Measurements from ENCODE around the gene POTEE.
"Not testable (repeated sequence)": the region's sequence is repeated elsewhere in the genome, so short reads cannot be mapped to it uniquely, and the experiment has no call there.

The POTEE gene

GRCh38 chr2:131210434-131211211 is 1.3 kb downstream of the POTEE start:
- not testable (repeated sequence) for H3K36me3 ChIP-seq (ENCODE audit: control insufficient read depth in 2 of 2, insufficient read depth in 2 of 2, low read length in 2 of 2)

GRCh38 chr2:131217238-131217986 is 8.1 kb downstream of the POTEE start:
- not testable (repeated sequence) for H3K27ac ChIP-seq (ENCODE audit: low read length); H3K4me1 ChIP-seq (ENCODE audit: control insufficient read depth, insufficient read depth, low read length); H3K36me3 ChIP-seq (ENCODE audit: control insufficient read depth in 2 of 2, insufficient read depth in 2 of 2, low read length in 2 of 2); H3K9me3 ChIP-seq (ENCODE audit: control insufficient read depth in 2 of 2, low read length in 2 of 2); H3K4me3 ChIP-seq (ENCODE audit: low read length in 2 of 2); H3K27me3 ChIP-seq (ENCODE audit: control insufficient read depth in 1 of 2, insufficient read depth in 2 of 2, low read length in 2 of 2); H3K9ac ChIP-seq (ENCODE audit: low read length in 2 of 2)

More at GRCh38 chr2:131210434-131211211, 1.3 kb downstream of the POTEE start:
- H3K4me3 ChIP-seq (ENCODE audit: low read length in 2 of 2); H3K27me3 ChIP-seq (ENCODE audit: control insufficient read depth in 1 of 2, insufficient read depth in 2 of 2, low read length in 2 of 2); H3K4me1 ChIP-seq (ENCODE audit: control insufficient read depth, insufficient read depth, low read length); H3K9ac ChIP-seq (ENCODE audit: low read length in 2 of 2); H3K9me3 ChIP-seq (ENCODE audit: control insufficient read depth in 2 of 2, low read length in 2 of 2); H3K27ac ChIP-seq (ENCODE audit: low read length): not testable (repeated sequence)

GRCh38 chr2:131235543-131236449 is 26.5 kb downstream of the POTEE start:
- H3K9me3 ChIP-seq (ENCODE audit: control insufficient read depth in 2 of 2, low read length in 2 of 2); H3K27ac ChIP-seq (ENCODE audit: low read length); H3K9ac ChIP-seq (ENCODE audit: low read length in 2 of 2); H3K27me3 ChIP-seq (ENCODE audit: control insufficient read depth in 1 of 2, insufficient read depth in 2 of 2, low read length in 2 of 2); H3K4me3 ChIP-seq (ENCODE audit: low read length in 2 of 2); H3K4me1 ChIP-seq (ENCODE audit: control insufficient read depth, insufficient read depth, low read length); H3K36me3 ChIP-seq (ENCODE audit: control insufficient read depth in 2 of 2, insufficient read depth in 2 of 2, low read length in 2 of 2): not testable (repeated sequence)

All from stomach smooth muscle (tissue), 2 donors.